Stimulated activated CD4-positive, alpha-beta T cell treated with anti-CD3 and anti-CD28 coated beads, Interleukin-12 subunit alpha, Interleukin-12 subunit beta, amount 100 ng/mL, for 4 hours (primary cell): ENCODE measurements around the gene MYO1D.
"Not testable (repeated sequence)": the region's sequence is repeated elsewhere in the genome, so short reads cannot be mapped to it uniquely, and the experiment has no call there.

ENCODE experiments used
- DNase-seq: peaks from one replicate; pipeline ENCODE4 v3.0.0-alpha.2; 2020

The MYO1D gene

DNA sequence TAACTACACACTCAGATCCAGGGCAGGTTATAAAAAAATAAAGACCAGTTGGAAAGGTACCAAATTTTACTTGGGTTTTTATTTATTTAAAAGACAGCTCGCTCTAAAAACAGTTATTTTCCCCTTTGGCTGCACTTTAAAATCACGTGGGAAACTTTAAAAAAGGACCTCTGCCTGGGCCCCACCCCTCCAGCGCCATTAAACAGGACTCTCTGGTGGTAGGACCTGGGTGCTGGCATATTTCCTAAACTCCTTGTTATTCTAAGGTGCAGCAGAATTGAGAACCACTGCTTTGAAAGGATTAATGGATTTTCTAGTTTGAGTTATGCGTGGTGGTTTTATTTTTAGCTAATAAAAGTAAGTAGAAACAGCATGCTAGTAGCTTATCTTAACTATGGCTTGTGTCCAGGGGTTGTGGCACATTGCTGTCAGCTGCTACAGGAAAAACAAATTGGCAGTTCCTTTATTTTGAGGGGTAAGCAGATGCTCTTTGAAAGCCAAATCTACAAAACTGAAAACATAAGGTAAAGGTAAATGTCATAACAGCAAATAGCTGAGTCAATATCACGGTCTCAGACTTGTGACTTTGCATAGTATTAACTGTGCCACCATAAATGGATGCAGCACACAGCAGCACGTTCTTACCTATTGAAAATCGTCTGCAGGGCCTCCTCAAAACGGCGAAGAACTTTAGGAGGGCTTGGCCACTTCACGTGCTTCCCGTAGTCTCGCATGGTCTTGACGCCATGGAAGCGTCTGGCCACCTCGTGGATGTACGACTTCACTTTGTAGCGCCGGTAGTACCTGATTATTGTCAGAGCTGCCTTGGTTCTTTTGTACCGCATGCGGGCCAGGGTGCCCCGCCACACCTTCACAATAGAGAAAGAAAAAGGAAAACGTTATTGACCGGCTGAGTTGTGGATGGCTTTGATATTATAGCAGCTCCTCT, 218.2 kb downstream of the MYO1D start:
- DNase-seq: no peak

DNA sequence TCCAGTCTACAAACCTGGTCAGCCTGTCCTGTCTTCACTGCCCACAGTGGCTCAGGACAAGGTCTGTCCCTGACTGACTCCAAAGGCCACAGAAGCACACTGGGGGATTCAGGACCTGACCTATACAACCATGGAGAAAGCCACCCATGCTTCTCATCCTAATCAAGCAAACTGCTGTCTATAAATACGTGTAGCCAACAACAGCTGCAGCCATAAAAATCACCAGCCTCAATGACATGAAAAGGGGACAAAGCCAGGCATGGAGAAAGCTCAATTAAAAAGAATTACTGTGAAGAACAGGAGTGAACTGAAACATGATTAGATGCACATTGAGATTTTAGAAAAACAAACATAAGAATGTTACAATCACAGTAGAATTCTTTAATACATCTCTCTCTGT, 220.0 kb downstream of the MYO1D start:
- DNase-seq: no peak

DNA sequence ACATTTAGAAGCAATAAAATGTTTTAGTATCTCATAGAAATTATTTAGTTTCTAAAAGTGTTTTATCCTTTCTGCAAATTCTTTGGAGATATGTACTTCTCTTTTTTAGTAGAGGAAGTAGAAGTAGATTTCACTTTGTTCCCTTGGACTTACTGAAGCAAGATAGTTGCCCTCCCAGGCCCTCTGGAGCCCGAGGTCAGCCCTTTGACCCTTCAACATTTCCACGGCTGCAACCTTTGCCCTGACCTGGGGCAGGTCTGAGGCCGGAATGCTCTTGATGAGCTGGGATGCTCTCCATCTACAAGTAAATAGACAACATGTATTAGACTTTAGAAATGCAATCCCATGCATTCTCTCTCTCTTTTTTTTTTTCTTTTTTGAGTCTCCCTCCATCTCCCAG, 222.6 kb downstream of the MYO1D start:
- DNase-seq: no peak

DNA sequence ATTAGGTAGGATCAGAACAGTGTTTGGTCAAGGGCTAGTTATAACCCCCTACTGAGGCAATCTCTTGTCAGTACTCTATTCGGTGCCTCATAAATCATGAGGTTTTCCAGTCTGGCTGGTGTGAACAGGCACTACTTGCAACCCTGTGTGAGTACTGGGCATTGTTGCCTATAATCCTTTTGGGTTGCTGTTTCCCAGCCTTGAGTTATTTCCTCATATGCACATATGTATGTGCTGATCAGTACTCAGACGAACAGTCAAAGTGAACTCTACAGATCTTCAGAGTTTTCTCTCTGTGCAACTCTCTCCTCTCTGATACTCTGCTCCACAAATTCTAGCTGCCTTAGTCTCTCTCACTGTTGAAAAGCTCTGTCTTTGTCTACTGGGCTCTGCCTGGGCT, 225.8 kb downstream of the MYO1D start:
- no peak for DNase-seq

DNA sequence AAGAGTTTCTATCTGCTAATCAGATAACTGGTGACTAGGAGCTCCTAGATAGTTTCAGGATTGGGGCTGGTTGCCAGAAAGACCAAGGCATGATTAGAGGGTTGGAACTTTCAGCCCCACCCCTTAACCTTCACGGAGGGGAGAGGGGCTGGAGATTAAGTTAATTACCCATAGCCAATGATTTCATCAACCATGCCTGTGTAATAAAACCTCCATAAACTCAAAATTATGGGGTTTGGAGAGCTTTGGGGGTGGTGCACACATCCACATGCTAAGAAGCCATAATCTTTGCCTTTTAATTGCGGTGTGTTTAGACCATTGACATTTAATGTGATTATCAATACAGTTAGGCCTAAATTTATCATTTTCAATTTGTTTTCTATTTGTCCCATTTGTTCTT, 228.5 kb downstream of the MYO1D start:
- DNase-seq: no peak

DNA sequence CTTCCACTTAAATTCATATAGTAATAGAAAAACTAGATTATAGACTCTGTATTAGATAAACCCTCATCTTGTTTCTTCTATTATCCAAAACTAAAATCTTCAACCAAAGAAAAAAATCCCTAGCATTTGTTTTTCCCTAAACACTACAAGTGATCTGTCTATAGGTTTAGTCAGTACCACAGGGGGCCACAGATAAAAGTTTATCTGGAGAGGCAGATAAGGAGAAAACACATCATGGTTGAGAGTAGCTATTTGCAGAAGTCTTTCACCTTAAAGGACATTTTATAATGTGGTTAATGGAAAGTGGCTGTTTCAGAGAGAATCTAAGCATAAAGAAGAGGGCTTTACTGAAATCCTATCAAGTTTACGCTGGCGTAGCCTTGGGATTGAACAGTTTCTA, 230.0 kb downstream of the MYO1D start:
- DNase-seq: no peak

DNA sequence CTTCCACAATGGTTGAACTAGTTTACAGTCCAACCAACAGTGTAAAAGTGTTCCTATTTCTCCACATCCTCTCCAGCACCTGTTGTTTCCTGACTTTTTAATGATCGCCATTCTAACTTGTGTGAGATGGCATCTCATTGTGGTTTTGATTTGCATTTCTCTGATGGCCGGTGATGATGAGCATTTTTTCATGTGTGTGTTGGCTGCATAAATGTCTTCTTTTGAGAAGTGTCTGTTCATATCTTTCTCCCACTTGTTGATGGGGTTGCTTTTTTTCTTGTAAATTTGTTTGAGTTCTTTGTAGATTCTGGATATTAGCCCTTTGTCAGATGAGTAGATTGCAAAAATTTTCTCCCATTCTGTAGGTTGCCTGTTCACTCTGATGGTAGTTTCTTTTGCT, 235.4 kb downstream of the MYO1D start:
- DNase-seq: not testable (repeated sequence)

DNA sequence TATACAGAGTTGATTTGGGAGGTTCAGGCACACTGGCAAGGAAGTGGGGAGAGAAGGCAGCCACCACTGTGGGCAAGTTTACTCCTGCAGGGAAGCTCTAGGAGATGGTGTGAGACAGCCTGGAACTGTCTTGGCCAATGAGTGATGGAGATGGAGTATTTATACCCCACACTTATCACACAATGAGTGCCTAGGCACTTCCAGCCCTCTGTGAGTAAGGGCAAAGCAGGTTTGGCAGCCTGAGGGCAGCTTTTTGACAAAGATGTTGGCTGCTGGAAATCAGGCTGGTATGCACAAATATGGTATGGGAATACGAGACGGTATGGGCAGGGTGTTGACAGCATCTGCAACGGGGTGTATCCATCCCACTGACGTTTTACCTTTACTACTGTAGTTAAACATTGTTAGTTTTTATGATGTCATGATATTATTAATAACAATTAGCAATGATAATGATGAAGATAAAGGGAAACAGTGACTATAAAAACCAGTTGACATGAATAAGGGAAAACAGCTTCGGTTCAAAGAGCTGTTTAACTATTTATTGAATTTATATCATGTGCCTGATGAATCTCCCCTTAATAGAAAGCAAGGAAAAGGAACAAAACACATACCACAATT, 240.2 kb downstream of the MYO1D start:
- DNase-seq: no peak

DNA sequence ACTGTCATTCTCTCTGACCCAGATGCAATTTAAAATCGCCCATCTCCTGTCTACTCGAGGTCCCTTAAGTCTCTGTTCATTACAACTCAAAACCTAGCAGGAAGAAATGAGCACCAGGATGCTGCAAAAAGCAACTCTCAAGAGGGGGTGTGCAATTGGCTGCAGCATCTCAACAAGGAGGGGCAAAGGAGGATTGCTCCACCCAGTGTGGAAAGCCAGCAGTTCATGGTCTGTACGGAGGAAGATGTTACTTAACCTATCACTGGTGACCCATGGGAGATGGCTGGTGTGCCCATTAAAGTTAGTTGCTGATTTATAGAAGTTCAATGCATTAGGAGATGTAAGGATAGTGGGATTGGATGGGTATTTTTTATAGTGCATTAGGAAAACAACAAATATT, 242.8 kb downstream of the MYO1D start:
- no peak for DNase-seq

DNA sequence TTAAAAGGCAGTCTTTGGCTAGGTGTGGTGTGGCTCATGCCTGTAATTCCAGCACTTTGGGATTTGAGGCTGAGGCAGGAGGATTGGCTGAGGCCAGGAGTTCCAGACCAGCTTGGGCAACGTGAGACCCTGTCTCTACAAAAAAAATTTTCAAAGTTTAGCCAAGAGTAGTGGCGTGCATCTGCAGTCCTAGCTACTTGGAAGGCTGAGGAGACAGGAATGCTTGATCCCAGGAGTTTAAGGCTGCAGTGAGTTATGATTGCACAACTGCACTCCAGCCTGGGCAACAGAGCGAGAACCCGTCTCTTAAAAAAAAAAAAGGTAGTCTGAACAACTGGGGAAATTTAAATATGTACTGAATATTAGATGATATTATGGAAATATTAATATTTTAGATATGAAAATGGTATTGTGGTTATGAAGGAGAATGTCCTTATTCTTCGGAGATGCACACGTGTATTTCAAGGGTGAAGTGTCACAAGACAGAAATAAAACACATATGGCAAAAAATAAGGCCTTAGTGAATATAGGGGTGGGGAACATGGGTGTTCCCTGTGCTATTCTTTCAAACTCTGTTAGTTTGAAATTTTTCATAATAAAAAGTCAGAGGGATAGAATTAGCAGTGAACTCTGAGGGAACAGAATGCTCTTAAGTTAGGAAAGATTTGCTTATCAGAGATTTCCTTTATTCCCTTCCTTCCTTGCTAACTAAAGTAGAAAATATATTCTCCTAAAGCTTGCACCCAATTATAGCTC, 245.4 kb downstream of the MYO1D start:
- DNase-seq: no peak

DNA sequence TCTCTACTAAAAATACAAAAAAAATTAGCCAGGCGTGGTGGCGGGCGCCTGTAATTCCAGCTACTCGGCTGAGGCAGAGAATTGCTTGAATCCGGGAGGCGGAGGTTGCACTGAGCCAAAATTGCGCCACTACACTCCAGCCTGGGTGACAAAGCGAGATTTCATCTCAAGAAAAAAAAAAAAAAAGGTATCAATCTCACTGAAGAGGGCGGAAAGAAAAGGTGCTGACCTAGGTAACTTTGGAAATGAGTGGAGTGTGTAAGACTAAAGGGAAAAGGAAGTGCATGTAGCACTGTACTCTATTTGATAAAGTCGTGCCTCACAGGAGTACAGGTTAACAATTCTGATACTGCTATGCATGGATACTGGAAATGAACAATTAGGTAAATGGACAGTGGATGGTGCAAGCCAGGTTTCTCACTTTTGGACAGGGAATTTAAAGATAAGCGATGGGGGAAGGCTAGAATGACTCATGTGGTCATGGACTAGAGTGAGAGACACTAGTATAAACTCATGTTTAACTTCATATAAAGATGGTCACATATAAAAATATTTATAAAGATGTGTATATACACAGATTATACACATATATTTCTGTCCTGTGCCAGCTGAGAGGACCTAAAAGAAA, 247.2 kb downstream of the MYO1D start:
- DNase-seq: no peak

DNA sequence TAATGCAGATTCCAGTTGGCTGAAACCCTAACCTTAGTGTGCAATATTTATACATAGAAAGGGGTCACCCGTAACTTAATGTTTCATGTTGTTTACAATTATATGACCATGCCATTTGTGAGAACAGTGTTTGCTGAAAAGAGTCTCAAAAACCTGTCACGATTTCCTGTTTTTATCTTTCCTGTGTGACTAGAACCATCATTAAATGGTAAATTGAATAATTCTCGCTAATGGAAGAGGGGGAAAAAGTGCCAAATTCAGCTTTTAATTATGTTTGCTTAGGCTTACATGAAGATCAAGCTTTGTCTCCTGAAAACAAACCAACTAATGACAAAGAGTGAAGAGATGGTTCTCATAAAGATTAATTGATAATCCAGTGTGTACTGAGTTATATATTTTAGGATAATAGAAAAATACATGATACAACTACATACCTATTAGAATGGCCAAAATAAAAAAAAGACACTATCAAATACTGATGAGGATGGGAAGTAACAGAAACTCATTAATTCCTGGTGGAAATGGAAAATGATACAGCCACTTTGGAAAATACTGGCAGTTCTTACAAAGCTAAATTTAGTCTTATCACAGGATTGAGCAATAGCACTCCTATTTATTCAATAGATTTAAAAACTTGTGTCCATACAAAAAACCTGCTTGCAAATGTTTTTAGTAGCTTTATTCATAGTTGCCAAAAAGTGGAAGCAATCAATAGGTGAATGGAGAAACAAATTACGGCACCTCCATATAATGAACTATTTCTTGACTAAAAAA, 248.5 kb downstream of the MYO1D start:
- DNase-seq: no peak

DNA sequence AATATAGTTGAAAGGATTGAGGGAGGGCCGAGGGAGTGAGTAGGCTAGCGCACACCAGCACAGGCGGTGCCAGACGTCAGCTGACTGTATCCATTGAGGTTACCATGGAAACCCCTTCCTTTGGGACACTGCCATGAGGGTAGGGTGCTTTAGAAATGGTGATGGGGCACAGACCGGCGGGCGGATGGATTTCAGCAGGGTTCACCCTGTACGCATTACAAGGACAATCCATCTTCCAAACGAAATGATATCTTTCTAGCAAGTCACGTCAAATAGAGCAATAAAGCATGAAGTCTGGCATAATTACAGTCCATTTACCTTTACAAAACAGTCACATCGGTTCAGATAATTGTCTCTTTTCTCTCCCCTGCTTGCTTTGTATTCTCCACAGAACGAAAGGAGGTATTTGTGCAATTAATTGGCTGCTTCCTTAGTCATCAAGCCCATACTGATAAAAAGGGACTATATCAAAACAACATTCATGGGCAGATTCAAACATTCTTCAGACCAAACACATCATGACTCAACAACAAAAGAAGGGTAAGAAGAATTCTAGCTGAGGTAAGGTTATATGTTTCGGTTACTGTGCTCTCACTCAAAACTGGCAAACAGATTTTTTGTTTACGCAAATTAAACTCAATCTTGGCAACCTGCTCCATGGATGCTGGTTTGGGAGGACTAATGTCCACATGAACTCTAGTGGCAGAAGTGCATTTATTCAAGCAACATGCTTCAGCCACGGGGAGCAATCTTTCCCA, 249.5 kb downstream of the MYO1D start:
- DNase-seq: no peak

DNA sequence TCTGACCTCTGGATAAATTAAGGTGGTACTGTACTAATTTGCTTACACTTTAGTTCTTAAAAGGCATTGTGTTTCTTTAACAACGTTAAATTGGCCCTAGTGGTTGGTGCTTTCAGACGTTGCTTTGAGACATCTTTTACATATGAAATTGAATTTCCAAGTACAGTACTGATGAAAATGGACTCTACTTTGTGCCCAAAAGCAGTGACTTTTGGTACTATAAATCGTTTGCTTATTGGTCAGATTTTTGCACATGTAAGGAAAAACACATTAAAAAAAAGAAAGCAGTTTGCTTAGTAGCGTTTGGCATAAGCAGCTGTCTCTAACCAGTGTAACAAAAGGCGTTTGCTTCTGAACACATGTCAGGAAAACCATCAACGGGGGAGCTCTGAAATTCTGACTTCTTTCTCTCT, 250.5 kb downstream of the MYO1D start:
- no peak for DNase-seq

DNA sequence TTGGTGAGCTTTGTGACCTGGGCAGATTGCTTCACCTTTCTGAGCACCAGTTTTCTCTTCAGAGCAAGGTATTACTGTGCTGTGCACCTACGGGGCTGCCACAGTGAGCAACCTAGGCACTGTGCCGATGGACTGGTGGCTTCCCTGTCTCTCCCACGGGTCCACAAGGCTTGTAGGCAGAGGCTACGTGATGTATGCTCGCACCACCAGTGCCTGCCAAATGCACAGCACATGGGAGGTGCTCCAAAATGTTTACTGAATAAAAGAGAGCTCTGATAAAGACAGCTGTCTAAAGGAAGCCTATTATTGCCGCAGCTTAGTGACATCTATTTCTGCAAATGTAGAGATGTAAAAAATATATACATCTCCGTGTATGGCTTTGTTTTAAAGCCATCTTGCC, 251.0 kb downstream of the MYO1D start:
- DNase-seq: no peak

DNA sequence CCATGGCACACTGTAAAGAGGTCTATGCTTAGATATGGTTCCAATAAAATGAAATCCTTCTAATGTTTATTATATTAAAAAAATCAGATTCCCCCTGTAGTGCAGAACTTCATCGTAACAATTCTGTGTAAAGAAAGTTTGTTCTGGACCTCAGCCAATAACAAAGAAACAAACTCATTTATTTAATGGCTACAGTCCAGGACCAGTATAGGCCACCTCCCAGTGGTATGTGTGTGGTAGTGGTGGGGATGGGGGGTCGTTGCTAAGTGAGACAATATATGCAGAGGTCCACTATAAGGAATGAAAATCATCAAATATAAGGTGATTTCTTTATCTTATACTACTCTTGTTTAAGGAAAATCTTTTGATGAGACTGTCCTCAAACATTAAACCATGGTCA, 253.7 kb downstream of the MYO1D start:
- DNase-seq: no peak

DNA sequence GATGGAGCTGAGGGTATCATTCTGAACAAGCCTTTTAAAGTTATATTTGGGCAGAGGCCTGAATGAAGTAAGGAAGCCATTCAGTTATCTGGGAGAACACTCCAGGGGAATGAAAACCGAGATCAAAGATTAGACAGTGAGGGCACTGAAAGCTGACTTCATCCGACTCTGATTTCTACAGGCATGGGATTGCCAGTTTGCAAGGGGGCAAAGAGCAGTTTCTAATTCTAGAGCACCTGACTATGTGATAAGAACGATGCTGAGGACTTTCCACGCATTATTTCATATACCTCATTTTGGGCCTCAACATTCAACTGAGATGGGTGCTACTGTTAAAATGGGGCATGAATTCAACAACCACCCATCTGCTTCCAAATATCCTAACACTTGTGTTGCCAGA, 254.4 kb downstream of the MYO1D start:
- no peak for DNase-seq

DNA sequence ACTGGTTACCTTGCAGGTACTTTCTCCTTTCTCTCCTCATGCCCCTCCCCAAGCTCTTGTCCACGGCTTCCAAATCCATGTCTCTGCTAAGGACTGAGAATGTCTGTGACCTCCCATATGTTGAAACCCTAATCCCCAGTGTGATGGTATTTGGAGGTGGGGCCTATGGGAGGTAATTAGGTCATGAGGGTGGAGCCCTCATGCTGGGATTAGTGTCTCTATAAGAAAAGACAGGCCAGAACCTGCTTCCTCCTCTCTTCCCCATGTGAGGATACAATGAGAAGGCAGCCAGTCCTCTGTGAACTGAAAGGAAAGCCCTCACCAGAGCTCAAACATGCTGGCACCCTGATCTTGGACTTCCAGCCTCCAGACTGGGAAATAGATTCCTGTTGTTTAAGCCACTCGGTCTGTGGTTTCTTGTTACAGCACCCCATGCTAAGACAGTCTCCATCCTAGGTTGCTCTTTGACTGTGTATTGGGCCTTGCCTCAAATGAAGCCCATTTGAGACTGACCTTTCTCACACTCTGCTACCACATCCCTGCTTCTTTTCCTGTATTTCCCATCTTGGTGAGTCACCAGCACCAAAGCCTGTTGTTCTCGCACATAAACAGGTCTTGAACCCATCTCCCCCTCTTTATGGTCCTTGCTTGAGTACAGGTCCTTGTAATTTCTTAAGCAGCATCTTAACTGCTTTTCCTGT, 255.2 kb downstream of the MYO1D start:
- no peak for DNase-seq

DNA sequence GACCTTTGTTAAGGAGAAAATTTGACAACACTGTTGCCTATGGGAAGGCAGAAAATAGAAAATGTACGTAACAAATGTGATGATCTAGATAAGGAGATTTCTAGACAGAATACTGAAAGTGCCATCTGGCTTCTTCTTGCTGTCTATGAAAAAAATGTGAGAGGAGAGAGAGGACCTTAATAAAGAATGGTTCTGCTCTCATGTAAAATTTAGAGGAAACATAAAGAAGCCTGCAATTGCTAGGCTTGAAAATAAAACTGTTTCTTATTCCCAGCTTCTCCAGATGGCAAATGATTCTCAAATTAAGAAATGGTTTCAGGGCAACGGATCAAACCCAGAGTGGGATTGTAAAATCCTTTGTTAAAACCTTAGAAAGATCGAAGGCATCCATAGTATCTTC, 261.6 kb downstream of the MYO1D start:
- DNase-seq: no peak

DNA sequence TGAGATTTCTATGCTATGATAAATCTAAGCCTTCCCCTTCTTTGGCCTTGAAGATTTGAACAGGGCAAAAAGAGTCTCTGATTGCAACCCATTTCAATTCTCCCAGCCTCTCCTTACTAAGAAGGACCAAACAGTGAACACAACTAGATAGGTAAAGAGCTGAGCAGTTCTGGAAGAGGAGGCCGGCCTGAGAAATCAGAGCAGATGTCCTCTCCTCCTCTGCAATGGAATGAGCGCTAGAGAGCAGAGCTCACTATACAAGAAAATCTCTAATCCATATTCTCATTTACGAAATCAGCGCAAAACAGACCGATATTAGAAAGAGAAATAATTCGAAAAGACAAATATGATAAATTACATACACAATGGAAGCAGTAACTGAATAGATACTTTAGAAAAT, 266.0 kb downstream of the MYO1D start:
- no peak for DNase-seq
